Measurements from ENCODE around the gene NCAM2.
A peak's percentile ranks its signal among the peaks of the same experiment; 100 is the strongest.
"Not testable (repeated sequence)": the region's sequence is repeated elsewhere in the genome, so short reads cannot be mapped to it uniquely, and the experiment has no call there.

Gene NCAM2

GRCh38 chr21:21111309-21111920, 113.2 kb downstream of the NCAM2 start:
- no peak for DNase-seq

GRCh38 chr21:21114461-21114860, 116.3 kb downstream of the NCAM2 start:
- DNase-seq = no peak

- no peak for DNase-seq
These were observed 120.9 kb downstream of the NCAM2 start for GRCh38 chr21:21119091-21119490.

- no peak for DNase-seq
These were observed 124.5 kb downstream of the NCAM2 start for GRCh38 chr21:21122680-21123079.

- DNase-seq = no peak
These were observed 134.2 kb downstream of the NCAM2 start for GRCh38 chr21:21132390-21132789.

GRCh38 chr21:21137986-21138385, 139.8 kb downstream of the NCAM2 start:
- no peak for DNase-seq

- DNase-seq = no peak
These were observed 148.6 kb downstream of the NCAM2 start for GRCh38 chr21:21146587-21147373.

- DNase-seq = no peak
These were observed 149.2 kb downstream of the NCAM2 start for GRCh38 chr21:21147374-21147745.

GRCh38 chr21:21148009-21148408, 149.8 kb downstream of the NCAM2 start:
- DNase-seq = no peak

GRCh38 chr21:21148514-21148913, 150.3 kb downstream of the NCAM2 start:
- DNase-seq = no peak

GRCh38 chr21:21149445-21149844, 151.2 kb downstream of the NCAM2 start:
- DNase-seq = not testable (repeated sequence)

- no peak for DNase-seq
These were observed 153.0 kb downstream of the NCAM2 start for GRCh38 chr21:21151231-21151630.

- no peak for DNase-seq
These were observed 158.2 kb downstream of the NCAM2 start for GRCh38 chr21:21156397-21156796.

- no peak for DNase-seq
These were observed 158.7 kb downstream of the NCAM2 start for GRCh38 chr21:21156957-21157356.

- DNase-seq = no peak
These were observed 160.2 kb downstream of the NCAM2 start for GRCh38 chr21:21158376-21158918.

GRCh38 chr21:21159253-21159899, 161.2 kb downstream of the NCAM2 start:
- no peak for DNase-seq

- DNase-seq = no peak
These were observed 164.6 kb downstream of the NCAM2 start for GRCh38 chr21:21162786-21163185.

- peak; percentile 6 to 9 for DNase-seq
These were observed 165.7 kb downstream of the NCAM2 start for GRCh38 chr21:21163904-21164303.

- no peak for DNase-seq
These were observed 166.9 kb downstream of the NCAM2 start for GRCh38 chr21:21165063-21165645.

- no peak for DNase-seq
These were observed 176.5 kb downstream of the NCAM2 start for GRCh38 chr21:21174676-21175075.

GRCh38 chr21:21175798-21176334, 177.7 kb downstream of the NCAM2 start:
- DNase-seq = no peak

- no peak for DNase-seq
These were observed 179.3 kb downstream of the NCAM2 start for GRCh38 chr21:21177353-21177986.

Data from activated CD4-positive, alpha-beta T cell treated with anti-CD3 and anti-CD28 coated beads, Interleukin-2, amount 50 U/mL, for 4 hours (primary cell).